Mesothelial cell of epicardium (in vitro differentiated cells): Measurements from ENCODE around the gene SPATA13. TPM values are rescaled to one million over a fixed set of nuclear protein-coding genes. Genes with fewer than 3 reads are reported as not detected.

Source experiments
- DNase-seq, 2 experiments: peaks; one replicate each; pipeline ENCODE4 v3.0.0; 2021; ENCODE audit warnings: low spot score in 2 of 2; ENCODE audit not compliant: unreplicated experiment in 2 of 2
- H3K27ac Mint-ChIP-seq: 2 replicates; pipeline ENCODE4 v1.8.0; 2021; ENCODE audit warnings: mixed read lengths
- H3K27me3 Mint-ChIP-seq: 2 replicates; pipeline ENCODE4 v1.8.0; 2021; ENCODE audit warnings: low read depth, mixed read lengths
- H3K36me3 Mint-ChIP-seq: 2 replicates; pipeline ENCODE4 v1.8.0; 2021; ENCODE audit warnings: mixed read lengths
- H3K4me1 Mint-ChIP-seq: 2 replicates; pipeline ENCODE4 v1.8.0; 2021; ENCODE audit warnings: mixed read lengths
- H3K4me3 Mint-ChIP-seq: 2 replicates; pipeline ENCODE4 v1.8.0; 2021; ENCODE audit warnings: mild to moderate bottlenecking, moderate library complexity, mixed read lengths
- H3K9me3 Mint-ChIP-seq: 2 replicates; pipeline ENCODE4 v1.8.0; 2021; ENCODE audit warnings: mixed read lengths
- total RNA-seq: library from RNA; stranded (reverse); gene quantifications from 3 replicates; pipeline ENCODE4 v1.2.1, GENCODE V29; 2021
- TF ChIP-seq, protein P1 (sequence below): fragments of 200-600 bp; sonication (generic); IDR thresholded peaks from one replicate; pipeline ENCODE4 v1.5.0; 2021; ENCODE audit warnings: antibody characterized with exemption; ENCODE audit not compliant: unreplicated experiment

Gene SPATA13
- total RNA-seq, 1 donor from 2014 or later = 3.8 TPM

- Mint-ChIP-seq H3K27me3 (no peaks in the 10 kb centered on the region), H3K36me3 (no peaks in the 10 kb centered on the region), H3K27ac (no peak overlapping the region), H3K4me1 (no peaks in the 10 kb centered on the region), H3K4me3 (no peak overlapping the region), H3K9me3 (no peaks in the 10 kb centered on the region)
- DNase-seq = no peak
- TF ChIP-seq, protein P1, sequence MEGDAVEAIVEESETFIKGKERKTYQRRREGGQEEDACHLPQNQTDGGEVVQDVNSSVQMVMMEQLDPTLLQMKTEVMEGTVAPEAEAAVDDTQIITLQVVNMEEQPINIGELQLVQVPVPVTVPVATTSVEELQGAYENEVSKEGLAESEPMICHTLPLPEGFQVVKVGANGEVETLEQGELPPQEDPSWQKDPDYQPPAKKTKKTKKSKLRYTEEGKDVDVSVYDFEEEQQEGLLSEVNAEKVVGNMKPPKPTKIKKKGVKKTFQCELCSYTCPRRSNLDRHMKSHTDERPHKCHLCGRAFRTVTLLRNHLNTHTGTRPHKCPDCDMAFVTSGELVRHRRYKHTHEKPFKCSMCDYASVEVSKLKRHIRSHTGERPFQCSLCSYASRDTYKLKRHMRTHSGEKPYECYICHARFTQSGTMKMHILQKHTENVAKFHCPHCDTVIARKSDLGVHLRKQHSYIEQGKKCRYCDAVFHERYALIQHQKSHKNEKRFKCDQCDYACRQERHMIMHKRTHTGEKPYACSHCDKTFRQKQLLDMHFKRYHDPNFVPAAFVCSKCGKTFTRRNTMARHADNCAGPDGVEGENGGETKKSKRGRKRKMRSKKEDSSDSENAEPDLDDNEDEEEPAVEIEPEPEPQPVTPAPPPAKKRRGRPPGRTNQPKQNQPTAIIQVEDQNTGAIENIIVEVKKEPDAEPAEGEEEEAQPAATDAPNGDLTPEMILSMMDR = no peak
Measured at GRCh38 chr13:24249624-24250023, 89.1 kb downstream of the SPATA13 start.

- Mint-ChIP-seq H3K4me3 (no peak overlapping the region), H3K9me3 (no peaks in the 10 kb centered on the region), H3K4me1 (no peaks in the 10 kb centered on the region), H3K27me3 (no peaks in the 10 kb centered on the region), H3K36me3 (no peaks in the 10 kb centered on the region), H3K27ac (no peak overlapping the region)
- DNase-seq = no peak
- TF ChIP-seq, protein P1 = no peak
Measured at GRCh38 chr13:24250376-24251057, 90.0 kb downstream of the SPATA13 start.

GRCh38 chr13:24251525-24251924 is 91.0 kb downstream of the SPATA13 start:
- no peak overlapping the region for H3K27ac Mint-ChIP-seq
- DNase-seq = no peak
- no peaks in the 10 kb centered on the region for H3K36me3 Mint-ChIP-seq
- no peaks in the 10 kb centered on the region for H3K9me3 Mint-ChIP-seq
- H3K4me3 Mint-ChIP-seq = no peak overlapping the region
- TF ChIP-seq, protein P1 = no peak
- no peaks in the 10 kb centered on the region for H3K27me3 Mint-ChIP-seq
- no peaks in the 10 kb centered on the region for H3K4me1 Mint-ChIP-seq

GRCh38 chr13:24252136-24252535 is 91.6 kb downstream of the SPATA13 start:
- no peaks in the 10 kb centered on the region for H3K27me3 Mint-ChIP-seq
- no peaks in the 10 kb centered on the region for H3K9me3 Mint-ChIP-seq
- TF ChIP-seq, protein P1 = no peak
- DNase-seq = no peak
- no peaks in the 10 kb centered on the region for H3K36me3 Mint-ChIP-seq
- H3K4me3 Mint-ChIP-seq = no peak overlapping the region
- H3K27ac Mint-ChIP-seq = no peak overlapping the region
- H3K4me1 Mint-ChIP-seq = no peaks in the 10 kb centered on the region

- no peak overlapping the region for H3K27ac Mint-ChIP-seq
- TF ChIP-seq, protein P1 = no peak
- no peaks in the 10 kb centered on the region for H3K9me3 Mint-ChIP-seq
- no peak overlapping the region for H3K4me3 Mint-ChIP-seq
- no peaks in the 10 kb centered on the region for H3K27me3 Mint-ChIP-seq
- H3K36me3 Mint-ChIP-seq = no peaks in the 10 kb centered on the region
- DNase-seq = no peak
- H3K4me1 Mint-ChIP-seq = no peaks in the 10 kb centered on the region
Measured at GRCh38 chr13:24253520-24254145, 93.1 kb downstream of the SPATA13 start.
